GM12875 (cell line): ENCODE data around the gene UBIAD1.

ENCODE experiments used
- H3K4me3 ChIP-seq: one replicate; pipeline ENCODE4 v1.5.1; 2011; ENCODE audit warnings: low read depth, low read length, control low read depth
- TF ChIP-seq, protein P1 (sequence below): IDR thresholded peaks from 2 replicates; pipeline ENCODE4 v1.5.1; 2011; ENCODE audit warnings: low read depth, mild to moderate bottlenecking, control low read depth, inconsistent platforms, low read length, moderate library complexity, borderline replicate concordance; ENCODE audit not compliant: insufficient read depth

Gene UBIAD1

DNA sequence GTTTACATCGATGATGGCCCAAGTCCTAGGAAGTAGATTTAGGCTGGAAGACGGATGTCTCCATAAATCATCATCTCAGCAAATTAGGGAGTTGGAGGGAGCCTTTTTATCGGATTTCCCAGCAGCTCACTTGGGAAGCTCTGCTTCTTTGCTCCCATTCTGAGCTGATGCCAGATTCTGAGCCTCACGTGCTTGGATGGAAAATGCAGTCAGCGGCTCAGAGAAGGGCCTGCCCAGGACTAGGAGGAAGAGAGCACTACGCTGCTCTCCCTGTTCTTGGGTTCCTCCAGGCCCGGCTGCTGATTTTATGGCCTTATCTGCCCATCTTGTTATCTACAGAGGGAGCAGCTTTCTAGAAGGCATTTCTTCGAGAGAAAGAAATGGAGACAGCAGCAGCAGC is 42.0 kb downstream of the UBIAD1 start:
- TF ChIP-seq, protein P1, sequence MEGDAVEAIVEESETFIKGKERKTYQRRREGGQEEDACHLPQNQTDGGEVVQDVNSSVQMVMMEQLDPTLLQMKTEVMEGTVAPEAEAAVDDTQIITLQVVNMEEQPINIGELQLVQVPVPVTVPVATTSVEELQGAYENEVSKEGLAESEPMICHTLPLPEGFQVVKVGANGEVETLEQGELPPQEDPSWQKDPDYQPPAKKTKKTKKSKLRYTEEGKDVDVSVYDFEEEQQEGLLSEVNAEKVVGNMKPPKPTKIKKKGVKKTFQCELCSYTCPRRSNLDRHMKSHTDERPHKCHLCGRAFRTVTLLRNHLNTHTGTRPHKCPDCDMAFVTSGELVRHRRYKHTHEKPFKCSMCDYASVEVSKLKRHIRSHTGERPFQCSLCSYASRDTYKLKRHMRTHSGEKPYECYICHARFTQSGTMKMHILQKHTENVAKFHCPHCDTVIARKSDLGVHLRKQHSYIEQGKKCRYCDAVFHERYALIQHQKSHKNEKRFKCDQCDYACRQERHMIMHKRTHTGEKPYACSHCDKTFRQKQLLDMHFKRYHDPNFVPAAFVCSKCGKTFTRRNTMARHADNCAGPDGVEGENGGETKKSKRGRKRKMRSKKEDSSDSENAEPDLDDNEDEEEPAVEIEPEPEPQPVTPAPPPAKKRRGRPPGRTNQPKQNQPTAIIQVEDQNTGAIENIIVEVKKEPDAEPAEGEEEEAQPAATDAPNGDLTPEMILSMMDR: no peak

DNA sequence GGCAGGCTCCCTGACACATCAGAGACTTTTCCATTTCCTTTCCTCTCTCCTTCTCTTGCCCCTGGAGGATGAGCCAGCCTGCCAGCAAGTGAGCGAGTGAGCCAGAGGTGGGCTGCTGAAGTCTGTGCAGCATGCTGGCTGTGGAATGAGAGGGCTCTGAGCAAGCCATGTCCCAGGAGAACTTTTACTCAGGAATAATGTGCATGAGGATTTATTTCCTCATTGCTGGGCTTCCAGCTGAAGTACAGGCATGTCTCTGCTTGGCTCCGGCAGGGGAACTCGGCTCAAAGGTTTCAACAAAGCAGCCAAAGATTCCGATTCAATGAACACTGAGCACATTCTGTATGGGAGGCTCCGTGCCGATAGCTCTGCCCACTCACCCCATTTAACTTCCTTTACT is 43.7 kb downstream of the UBIAD1 start:
- TF ChIP-seq, protein P1: no peak
- no peak overlapping the region for H3K4me3 ChIP-seq

More for the DNA sequence above, 42.0 kb downstream of the UBIAD1 start:
- H3K4me3 ChIP-seq: no peak overlapping the region

DNA sequence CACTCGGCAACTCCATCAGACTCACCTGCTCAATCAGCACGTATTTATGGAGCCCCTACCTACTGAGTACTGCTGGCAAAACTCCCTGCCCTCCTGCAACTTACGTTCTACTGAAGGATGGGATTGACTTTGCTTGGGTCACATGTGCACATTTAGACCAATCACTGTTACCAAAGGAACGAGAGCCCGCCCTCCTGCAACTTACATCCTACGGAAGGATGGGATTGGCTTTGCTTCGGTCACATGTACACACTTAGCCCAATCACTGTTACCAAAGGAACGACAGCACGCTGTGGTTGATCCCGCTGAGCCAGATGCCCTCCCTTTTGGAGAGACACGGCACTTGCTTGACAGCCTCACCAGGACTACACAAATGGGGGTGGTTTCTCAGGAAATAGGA is 46.0 kb downstream of the UBIAD1 start:
- H3K4me3 ChIP-seq: no peak overlapping the region
- TF ChIP-seq, protein P1: no peak

DNA sequence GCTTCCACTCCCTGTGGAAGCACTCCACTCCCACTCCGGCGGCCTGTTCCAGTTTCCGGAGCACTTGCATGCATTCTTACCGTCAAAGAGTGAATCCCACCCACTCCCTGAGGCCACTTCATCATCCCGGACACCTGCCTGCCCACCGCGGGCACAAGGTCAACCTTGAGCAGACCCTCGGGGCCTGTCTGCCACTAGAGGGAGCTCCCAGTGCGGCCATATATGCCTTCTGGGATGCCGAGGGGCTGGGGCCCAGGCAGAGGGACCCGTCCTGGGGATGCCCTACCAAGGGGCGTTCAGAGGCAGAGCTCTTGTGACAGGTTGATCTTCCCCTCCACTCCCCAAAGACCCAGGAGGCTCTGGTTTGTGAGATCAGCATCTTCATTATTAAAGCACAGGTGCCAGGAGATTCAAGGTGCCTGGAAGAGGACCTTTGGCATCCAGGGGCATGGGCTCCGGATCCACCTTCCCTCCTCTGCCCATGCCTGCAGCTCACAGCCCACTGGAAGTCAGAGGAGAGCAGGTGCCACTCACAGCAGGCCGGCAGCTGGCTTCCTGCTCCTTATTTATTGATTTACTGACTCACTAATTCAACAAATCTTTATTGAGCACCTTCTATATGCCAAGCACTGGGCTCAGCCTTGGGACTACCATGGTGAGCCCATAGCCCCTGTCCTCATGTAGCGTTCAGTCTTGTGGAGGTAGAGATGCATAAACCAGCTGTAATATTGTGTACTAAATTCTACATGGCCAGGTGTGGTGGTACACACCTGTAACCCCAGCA is 47.3 kb downstream of the UBIAD1 start:
- no peak overlapping the region for H3K4me3 ChIP-seq
- TF ChIP-seq, protein P1: peak; percentile 87

DNA sequence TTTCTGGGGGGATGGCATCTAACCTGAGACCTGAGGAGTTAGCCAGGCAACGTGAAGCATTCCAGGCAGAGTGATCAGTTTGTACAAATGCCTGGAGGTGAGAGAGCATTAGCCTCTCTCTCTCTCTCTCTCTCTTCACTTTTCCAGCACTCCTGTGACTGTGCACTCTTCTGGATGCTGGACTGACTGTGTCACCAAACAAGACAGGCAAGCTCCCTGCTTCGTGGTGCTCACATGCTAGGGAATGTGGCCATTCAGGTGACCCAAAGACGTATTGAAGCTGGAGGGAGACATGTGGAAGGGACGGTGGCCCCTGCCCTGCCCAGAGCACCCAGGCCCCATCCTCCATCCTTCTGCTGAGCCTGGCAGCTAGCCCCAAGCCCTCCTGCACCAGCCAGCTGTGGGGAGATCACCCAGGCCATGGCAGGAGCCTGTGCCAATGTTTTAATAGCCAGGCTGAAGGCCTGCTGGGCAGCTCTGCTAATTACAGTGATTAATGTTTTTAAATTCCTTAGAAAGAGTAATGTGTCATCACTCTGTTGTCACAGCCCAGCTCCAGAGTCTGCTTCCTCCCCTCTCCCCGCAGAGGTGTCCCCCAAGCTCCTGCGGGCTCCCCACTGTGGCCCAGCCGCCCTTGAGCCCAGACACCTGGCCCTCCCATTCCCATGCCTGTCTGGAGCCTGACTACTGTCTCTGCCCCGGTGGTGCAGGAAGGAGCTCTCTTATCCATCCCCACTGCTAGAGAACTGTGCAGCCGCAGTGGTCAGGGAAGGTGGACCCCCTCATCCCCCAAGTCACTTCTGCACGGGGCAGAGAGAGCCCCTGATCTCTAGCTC is 48.9 kb downstream of the UBIAD1 start:
- no peak overlapping the region for H3K4me3 ChIP-seq
- TF ChIP-seq, protein P1: no peak

DNA sequence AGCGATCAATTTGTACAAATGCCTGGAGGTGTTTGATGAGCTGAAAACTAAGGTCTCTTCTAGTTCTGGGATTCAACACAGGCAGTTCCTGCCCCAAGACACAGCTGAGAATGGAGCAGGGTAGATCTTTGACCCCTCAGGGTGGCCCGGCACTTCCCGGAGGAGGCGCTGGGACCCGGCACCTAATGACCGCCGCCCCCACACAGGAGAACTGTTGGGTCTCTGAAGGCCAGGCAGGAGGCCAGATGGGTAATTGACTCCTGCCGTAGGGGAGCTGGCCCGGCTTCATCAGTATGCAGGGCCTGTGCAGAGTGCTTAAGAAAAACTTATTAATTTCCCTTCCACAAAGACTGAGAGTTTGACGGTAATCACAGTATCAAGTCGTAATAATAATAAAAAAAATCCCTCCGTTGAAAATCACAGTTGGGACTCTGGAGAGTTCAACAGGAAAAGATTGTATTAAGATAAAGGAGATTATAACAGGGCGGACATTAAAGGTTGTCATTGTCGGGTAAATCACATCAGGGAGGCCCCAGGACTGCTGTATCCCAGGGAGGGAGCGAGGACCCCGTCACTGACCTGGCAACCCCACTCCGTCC is 51.7 kb downstream of the UBIAD1 start:
- H3K4me3 ChIP-seq: no peak overlapping the region
- TF ChIP-seq, protein P1: no peak
